HG02798 (cell line): Measurements from ENCODE around the gene KXD1.

Source experiments
- ATAC-seq: cut with Tn5 transposase; IDR thresholded peaks from one replicate; pipeline ENCODE4 v1.9.1; 2021; ENCODE audit warnings: mild to moderate bottlenecking; ENCODE audit not compliant: unreplicated experiment, poor library complexity

Gene KXD1

GRCh38 chr19:18610245-18610555 lies 52.5 kb downstream of the KXD1 start:
- ATAC-seq = no peak

- no peak for ATAC-seq
These were observed 53.1 kb downstream of the KXD1 start for GRCh38 chr19:18610556-18611326.

DNA sequence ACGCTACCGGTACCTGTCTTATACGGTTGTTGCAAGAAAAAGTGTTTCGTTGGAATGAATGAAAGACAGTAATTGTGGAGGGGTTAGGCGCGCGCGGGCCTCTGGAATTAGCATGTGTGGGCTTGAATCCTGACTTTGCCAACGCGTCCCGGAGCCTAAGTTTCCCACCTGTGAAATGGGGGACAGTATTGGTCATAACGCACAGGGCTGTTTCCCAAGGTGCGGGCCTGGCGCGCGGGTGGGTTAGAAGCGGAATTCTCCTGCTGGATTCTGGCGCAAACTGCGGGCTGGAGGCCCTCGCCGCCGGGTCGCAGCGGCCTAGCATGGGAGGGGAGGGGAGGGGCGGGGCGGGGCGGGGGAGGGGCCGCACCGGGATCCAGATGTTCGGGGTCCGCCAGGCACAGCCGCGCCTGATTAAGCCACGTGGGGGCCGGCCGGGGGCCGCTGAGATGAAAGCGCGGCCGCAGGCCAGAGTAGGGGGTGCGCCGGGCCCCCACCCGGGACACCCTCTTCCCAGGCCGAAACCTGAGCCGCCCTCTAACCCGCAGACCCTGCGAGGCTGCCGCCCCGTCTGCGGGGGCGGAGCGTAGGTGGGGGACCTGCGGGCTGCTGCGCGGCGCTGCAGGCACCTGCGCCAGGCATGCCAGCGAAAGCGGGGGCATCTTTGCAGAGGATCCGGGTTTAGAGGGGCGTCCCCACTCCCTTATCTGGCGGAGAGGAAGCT lies 53.8 kb downstream of the KXD1 start:
- ATAC-seq = no peak

DNA sequence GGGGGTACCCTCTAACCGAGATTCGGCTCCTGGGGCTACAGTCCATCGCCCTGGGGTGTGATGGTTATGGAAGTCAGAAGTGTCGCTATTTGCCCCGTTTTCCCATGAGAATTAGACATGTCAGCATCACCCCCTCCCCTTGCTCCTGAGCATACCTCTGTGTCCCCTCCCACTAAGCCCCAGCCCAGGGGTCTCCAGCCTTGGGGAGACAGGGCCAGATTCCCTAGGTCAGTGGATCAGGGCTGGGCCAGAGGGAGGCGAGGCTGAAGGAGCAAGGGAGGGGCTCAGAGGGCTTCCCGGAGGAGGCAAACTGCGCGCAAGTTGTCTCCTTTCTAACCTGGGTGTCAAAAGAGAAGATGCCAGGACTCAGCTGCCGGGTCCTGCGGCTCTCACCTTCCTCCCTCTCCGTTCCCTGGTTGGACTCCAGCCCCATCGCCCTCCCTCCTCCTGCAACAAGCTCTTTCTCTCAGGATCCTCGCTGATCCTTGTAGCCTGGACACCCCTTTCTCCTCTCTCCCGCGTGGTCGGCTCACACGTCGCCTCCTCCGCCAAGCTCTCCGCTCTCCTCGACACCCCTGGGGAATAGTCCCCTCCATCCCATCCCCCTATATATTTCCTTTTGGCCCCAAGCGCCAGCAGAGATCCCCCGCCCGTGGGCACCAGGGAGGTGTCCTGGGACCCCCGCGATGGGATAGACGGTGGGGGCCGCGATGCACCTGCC lies 54.5 kb downstream of the KXD1 start:
- ATAC-seq = no peak

DNA sequence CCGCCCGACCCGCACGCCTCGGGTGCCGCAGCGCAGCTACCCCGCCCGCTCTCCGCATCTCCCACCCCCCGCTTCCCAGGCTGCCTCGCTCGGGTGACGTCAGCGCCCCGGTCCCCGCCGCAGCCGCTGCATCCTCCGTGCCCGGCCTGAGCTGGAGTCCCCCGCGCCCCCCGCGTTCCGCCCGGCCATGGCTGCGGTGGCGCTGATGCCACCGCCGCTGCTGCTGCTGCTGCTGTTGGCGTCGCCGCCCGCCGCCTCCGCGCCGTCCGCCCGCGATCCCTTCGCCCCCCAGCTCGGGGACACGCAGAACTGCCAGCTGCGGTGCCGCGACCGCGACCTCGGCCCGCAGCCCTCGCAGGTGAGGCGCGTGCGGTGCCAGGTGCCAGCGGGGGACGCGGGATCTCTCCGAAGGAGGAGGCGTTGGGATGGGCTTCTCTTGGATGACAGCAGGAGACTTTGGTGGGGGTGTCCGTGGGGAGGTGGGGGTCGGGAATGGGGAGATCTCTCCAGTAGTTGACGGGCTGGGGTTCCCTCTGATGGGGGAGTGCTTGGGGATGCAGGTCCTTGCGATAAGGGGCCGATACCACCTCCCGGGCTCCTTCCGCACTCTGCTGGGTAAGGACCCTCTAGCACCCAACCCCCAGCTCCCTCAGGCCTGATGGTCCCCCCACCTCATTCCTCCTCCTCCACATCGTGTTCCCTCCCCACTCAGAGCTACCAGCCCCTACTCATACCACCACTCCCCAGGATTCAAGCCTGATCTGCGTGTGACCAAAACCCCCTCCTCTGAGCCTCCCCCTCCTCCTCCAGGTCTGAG lies 55.3 kb downstream of the KXD1 start, which contains the start of gene TMEM59L:
TSS of gene TMEM59L (plus strand) at position 99 of the 817 bp plus-strand sequence. CDS start at position 188, 89 bp downstream.
- ATAC-seq = no peak

- no peak for ATAC-seq
These were observed 56.0 kb downstream of the KXD1 start for GRCh38 chr19:18613589-18614234.

- no peak for ATAC-seq
These were observed 58.4 kb downstream of the KXD1 start for GRCh38 chr19:18616023-18616422.

DNA sequence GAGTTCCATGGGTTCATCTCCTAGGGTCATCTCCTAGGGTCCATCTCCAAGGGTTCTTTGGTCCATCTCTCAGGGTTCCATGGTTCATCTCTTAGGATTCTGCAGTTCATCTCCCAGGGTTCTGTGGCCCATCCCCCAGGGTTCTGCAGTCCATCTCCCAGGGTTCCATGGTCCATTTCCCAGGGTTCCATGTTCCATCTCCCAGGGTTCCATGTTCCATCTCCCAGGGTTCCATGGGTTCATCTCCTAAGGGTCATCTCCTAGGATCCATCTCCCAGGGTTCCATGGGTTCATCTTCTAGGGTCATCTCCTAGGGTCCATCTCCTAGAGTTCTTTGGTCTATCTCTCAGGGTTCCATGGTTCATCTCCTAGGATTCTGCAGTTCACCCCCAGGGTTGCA lies 59.9 kb downstream of the KXD1 start:
- no peak for ATAC-seq

- no peak for ATAC-seq
These were observed 60.6 kb downstream of the KXD1 start for GRCh38 chr19:18618236-18618635.
